Measurements from ENCODE around the gene CFAP210.

CFAP210 gene

DNA sequence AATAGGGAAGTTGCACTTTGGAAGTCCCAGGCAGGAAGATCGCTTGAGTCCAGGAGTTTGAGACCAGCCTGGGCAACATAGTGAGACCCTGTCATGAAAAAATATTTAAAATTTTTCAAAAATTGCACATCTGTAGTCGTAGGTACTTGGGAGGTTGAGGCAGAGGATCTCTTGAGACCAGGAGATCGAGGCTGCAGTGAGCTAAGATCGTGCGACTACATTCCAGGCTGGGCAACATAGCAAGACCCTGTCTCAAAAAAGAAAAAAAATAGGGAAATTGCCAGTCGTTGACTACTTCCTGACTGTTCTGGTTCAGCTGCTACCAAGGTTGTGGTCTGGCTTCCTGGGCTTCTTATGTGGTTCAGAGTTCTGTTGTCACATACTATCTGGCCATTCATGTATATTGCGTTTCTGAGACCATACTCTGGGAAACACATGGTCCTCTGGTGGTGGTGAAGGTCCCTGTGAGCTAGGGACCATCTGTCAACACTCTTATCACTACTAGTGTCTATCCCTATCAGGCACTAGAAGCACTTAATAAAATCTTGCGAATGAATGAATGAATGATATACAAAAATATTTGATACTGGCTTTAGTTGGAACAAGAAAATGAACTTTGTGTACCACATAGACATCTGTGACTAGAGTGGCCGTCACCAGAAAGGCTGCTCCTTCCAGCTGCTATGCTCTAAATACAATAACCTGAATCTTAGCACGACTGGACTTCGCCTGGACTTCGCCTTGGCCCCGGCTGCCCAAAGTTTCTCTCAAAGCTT is 38.6 kb upstream of the CFAP210 start:
- DNase-seq (ENCODE audit: low spot score) = no peak
- TF ChIP-seq, protein P1, sequence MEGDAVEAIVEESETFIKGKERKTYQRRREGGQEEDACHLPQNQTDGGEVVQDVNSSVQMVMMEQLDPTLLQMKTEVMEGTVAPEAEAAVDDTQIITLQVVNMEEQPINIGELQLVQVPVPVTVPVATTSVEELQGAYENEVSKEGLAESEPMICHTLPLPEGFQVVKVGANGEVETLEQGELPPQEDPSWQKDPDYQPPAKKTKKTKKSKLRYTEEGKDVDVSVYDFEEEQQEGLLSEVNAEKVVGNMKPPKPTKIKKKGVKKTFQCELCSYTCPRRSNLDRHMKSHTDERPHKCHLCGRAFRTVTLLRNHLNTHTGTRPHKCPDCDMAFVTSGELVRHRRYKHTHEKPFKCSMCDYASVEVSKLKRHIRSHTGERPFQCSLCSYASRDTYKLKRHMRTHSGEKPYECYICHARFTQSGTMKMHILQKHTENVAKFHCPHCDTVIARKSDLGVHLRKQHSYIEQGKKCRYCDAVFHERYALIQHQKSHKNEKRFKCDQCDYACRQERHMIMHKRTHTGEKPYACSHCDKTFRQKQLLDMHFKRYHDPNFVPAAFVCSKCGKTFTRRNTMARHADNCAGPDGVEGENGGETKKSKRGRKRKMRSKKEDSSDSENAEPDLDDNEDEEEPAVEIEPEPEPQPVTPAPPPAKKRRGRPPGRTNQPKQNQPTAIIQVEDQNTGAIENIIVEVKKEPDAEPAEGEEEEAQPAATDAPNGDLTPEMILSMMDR (IDR thresholded peaks at IDR 0.05; ENCODE audit: extremely low read depth, missing control alignments) = no peak

DNA sequence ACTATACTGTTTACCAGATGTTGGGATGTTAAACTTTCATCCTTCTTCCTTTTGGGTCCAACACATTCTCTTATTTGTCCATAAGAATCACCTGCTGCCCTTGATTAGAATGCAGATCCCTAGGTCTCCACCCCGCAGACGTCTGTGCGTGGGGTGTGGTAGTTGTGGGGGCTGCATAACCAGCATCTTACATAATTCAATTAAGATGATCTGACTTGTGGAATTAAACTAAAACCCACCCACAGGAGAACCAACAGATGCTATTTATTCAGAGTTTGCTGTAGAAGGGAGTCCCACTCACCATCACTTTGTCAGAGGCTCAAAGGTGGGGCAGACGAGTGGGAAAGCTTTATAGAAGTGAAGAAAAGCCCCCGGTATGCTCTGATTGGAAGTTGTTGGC is 37.9 kb upstream of the CFAP210 start:
- DNase-seq (ENCODE audit: low spot score) = no peak
- TF ChIP-seq, protein P1 (IDR thresholded peaks at IDR 0.05; ENCODE audit: extremely low read depth, missing control alignments) = no peak

DNA sequence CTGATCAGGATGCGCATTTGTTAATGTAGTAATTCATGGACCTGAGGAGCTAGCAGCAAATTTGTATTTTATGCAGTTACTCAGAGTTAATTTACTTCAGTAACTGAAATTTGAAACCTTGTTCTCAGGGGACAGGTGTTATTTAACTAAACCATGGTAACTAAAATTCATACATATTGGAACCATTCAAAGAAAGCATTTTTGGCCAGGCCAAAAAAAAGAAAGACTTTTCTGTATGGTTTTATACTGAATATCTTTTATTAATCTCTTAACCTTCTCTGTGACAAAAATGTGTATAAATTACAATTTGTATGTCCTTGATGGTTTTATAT is 35.0 kb upstream of the CFAP210 start:
- TF ChIP-seq, protein P1 (IDR thresholded peaks at IDR 0.05; ENCODE audit: extremely low read depth, missing control alignments) = no peak
- DNase-seq (ENCODE audit: low spot score) = no peak

DNA sequence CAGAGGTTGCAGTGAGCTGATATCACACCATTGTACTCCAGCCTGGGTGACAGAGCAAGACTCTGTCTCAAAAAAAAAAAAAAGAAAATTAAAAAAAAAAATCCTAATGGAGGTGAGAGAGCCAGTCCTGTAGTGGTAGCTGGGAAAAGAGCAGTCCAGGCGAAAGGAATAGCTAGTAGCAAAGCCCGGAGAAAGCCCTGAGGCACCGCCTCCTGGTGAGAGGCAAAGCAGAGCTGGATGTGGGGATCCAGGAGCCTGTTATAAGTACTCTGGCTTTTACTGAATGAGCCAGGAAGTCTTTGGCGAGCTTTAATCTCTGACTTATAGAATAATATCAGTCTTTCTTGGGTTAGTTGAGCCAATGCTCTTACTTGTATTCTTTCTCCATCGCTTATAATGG is 32.9 kb upstream of the CFAP210 start:
- no peak for DNase-seq (ENCODE audit: low spot score)
- TF ChIP-seq, protein P1 (IDR thresholded peaks at IDR 0.05; ENCODE audit: extremely low read depth, missing control alignments) = no peak

DNA sequence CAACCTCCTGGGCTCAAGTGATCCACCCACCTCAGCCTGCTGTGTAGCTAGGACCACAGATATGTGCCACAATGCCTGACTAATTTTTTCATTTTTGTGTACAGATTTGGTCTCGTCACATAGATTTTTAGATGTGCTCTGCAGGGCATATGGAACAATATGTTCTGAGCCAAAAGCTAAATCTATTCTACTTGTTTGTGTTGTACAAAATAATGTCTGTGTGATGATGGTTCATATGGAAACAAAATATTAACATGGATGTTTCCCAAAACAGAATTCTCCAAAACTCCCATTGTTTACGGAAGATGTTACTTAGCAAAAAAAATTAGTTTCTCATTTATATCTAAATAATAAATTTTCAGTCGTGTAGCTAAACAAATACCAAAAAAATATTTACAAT is 26.8 kb upstream of the CFAP210 start:
- TF ChIP-seq, protein P1 (IDR thresholded peaks at IDR 0.05; ENCODE audit: extremely low read depth, missing control alignments) = no peak
- no peak for DNase-seq (ENCODE audit: low spot score)

DNA sequence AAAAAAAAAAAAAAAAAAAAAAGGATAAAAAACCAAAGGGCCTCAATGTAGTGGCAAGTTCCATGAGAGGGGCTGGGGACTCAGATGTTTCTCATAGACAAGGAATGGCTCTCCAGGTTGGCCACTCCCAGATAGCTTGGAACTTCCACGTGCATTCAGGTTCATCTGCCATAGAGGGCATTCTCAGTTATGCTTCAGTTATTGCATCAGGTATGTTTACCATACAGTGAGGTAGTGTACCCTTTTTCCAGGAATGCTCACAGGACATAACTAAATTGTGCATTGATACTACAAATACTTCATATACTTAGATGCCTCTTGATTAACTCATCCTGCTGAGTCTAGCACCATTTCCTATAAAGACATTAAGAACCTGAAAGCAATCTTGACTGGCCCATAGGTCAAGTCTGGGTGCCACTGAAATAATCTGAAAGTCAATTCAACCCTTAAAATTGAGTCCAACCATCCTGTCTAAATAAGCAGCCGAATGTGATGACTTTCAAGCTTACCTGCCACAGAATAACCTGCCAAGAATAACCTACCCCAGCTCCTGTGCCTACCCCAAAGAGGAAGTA is 24.8 kb upstream of the CFAP210 start:
- DNase-seq (ENCODE audit: low spot score) = no peak
- TF ChIP-seq, protein P1 (IDR thresholded peaks at IDR 0.05; ENCODE audit: extremely low read depth, missing control alignments) = no peak

DNA sequence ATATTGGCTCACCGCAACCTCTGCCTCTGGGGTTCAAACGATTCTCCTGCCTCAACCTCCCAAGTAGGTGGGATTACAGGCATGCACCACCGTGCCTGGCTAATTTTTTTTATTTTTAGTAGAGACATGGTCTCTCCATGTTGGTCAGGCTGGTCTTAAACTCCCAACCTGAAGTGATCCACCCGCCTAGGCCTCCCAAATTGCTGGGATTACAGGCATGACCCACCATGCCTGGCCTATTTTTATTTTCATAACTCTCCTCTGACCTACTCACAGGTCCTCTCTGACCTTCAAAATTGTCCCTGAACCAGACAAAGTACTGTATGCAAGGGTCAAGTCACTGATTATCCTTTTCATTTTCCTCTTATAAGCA is 23.5 kb upstream of the CFAP210 start:
- DNase-seq (ENCODE audit: low spot score) = no peak
- TF ChIP-seq, protein P1 (IDR thresholded peaks at IDR 0.05; ENCODE audit: extremely low read depth, missing control alignments) = no peak

All from GM20000 (cell line).